Glomerular visceral epithelial cell (primary cell): ENCODE results near the gene SMARCB1.

Experiments
- DNase-seq: peaks from one replicate; pipeline ENCODE4 v3.0.0-alpha.2; 2016; ENCODE audit errors: extremely low spot score

SMARCB1 gene

DNA sequence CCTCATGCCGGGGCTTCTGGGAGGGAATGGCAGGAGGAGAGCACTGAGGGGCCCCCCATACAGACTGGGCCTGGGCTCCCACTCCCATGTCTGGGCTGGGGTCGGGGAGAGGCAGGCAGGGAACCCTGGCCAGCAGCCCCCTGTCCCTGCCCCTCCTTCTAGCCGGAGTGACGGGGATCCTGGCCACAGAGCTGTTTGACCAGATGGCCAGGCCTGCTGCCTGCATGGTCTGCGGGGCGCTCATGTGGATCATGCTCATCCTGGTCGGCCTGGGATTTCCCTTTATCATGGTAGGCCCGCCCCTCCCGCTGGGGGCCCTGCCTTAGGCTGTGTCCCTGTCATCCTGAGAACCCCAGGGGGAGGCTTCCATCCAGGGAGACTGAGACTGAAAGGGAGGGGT is 97.4 kb downstream of the SMARCB1 start:
- no peak for DNase-seq
